ENCODE data around the gene DUSP22.

DNA sequence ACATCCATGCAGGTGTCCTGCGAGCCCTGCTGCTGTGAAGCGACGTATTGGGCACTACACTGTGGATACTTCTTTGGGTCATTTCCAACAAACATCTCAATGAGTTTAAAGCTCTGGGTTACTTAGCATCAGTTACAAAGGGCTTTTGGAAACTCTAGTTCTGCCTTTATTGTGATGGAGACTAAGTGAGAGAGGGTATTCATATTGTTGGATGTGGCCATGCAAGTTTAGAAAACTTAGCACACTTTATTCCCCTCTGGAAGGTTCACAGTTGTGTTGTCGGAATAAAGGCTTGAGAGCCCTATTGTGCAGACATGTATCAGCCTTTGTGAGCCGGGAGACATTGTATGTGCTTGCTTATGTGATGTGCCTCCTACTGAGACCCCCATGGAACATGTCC is 22.1 kb downstream of the DUSP22 start:
- TF ChIP-seq, protein P1, sequence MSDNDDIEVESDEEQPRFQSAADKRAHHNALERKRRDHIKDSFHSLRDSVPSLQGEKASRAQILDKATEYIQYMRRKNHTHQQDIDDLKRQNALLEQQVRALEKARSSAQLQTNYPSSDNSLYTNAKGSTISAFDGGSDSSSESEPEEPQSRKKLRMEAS (IDR thresholded peaks at IDR 0.05): no peak
- TF ChIP-seq TAF1 (conservative IDR thresholded peaks at IDR 0.05): no peak
- TF ChIP-seq, protein P2, sequence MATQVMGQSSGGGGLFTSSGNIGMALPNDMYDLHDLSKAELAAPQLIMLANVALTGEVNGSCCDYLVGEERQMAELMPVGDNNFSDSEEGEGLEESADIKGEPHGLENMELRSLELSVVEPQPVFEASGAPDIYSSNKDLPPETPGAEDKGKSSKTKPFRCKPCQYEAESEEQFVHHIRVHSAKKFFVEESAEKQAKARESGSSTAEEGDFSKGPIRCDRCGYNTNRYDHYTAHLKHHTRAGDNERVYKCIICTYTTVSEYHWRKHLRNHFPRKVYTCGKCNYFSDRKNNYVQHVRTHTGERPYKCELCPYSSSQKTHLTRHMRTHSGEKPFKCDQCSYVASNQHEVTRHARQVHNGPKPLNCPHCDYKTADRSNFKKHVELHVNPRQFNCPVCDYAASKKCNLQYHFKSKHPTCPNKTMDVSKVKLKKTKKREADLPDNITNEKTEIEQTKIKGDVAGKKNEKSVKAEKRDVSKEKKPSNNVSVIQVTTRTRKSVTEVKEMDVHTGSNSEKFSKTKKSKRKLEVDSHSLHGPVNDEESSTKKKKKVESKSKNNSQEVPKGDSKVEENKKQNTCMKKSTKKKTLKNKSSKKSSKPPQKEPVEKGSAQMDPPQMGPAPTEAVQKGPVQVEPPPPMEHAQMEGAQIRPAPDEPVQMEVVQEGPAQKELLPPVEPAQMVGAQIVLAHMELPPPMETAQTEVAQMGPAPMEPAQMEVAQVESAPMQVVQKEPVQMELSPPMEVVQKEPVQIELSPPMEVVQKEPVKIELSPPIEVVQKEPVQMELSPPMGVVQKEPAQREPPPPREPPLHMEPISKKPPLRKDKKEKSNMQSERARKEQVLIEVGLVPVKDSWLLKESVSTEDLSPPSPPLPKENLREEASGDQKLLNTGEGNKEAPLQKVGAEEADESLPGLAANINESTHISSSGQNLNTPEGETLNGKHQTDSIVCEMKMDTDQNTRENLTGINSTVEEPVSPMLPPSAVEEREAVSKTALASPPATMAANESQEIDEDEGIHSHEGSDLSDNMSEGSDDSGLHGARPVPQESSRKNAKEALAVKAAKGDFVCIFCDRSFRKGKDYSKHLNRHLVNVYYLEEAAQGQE (IDR thresholded peaks at IDR 0.05): no peak
- TF ChIP-seq CTCF (IDR thresholded peaks at IDR 0.05; ENCODE audit: low read depth, low read length, missing input control): no peak
- no peak for TF ChIP-seq YY1 (IDR thresholded peaks at IDR 0.05)
- no peak for TF ChIP-seq RAD21 (IDR thresholded peaks at IDR 0.05)
- no peak for TF ChIP-seq SP1 (IDR thresholded peaks at IDR 0.05)
- TF ChIP-seq, protein P3, sequence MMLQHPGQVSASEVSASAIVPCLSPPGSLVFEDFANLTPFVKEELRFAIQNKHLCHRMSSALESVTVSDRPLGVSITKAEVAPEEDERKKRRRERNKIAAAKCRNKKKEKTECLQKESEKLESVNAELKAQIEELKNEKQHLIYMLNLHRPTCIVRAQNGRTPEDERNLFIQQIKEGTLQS (IDR thresholded peaks at IDR 0.05): no peak
- TF ChIP-seq, protein P4, sequence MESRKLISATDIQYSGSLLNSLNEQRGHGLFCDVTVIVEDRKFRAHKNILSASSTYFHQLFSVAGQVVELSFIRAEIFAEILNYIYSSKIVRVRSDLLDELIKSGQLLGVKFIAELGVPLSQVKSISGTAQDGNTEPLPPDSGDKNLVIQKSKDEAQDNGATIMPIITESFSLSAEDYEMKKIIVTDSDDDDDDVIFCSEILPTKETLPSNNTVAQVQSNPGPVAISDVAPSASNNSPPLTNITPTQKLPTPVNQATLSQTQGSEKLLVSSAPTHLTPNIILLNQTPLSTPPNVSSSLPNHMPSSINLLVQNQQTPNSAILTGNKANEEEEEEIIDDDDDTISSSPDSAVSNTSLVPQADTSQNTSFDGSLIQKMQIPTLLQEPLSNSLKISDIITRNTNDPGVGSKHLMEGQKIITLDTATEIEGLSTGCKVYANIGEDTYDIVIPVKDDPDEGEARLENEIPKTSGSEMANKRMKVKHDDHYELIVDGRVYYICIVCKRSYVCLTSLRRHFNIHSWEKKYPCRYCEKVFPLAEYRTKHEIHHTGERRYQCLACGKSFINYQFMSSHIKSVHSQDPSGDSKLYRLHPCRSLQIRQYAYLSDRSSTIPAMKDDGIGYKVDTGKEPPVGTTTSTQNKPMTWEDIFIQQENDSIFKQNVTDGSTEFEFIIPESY (IDR thresholded peaks at IDR 0.05): no peak
- TF ChIP-seq GABPA (IDR thresholded peaks at IDR 0.05 in 1 of 2, conservative IDR thresholded peaks at IDR 0.05 in 1 of 2): no peak
